Adrenal gland (tissue), 12 donors: ENCODE results near the gene SDSL. TPM values are rescaled to one million over a fixed set of nuclear protein-coding genes. Genes with fewer than 3 reads are reported as not detected.

Experiments used
- DNase-seq, 7 donors: peaks; one replicate each; pipeline ENCODE4 v3.0.0-alpha.2; 2019 to 2020
- H3K27ac ChIP-seq, 5 donors: fragments of 200-600 bp; sonication (generic) in 4 of 5; 1 replicate in 3 of 5; 2 replicates in 2 of 5; pipeline versions ENCODE4 v1.5.1 to v1.8.0; 2016 to 2020; ENCODE audit warnings: mild to moderate bottlenecking in 1 of 5
- H3K27me3 ChIP-seq: fragments of 200-600 bp; 2 replicates; pipeline ENCODE4 v1.8.0; 2021
- H3K36me3 ChIP-seq, 2 donors: fragments of 200-600 bp; replicated peaks in 1 of 2; 1 replicate in 1 of 2; 2 replicates in 1 of 2; pipeline versions ENCODE4 v1.5.1 to v1.8.0; 2018 to 2022
- H3K4me1 ChIP-seq, 2 donors: fragments of 200-600 bp; replicated peaks in 1 of 2; 1 replicate in 1 of 2; 2 replicates in 1 of 2; pipeline versions ENCODE4 v1.5.1 to v1.8.0; 2018 to 2021
- H3K4me3 ChIP-seq, 4 donors: fragments of 200-600 bp; sonication (generic) in 3 of 4; one replicate each; pipeline ENCODE4 v1.5.1; 2016 to 2018
- H3K9me3 ChIP-seq, 3 donors: fragments of 200-600 bp; sonication (generic) in 1 of 3; replicated peaks in 1 of 3; 1 replicate in 2 of 3; 2 replicates in 1 of 3; pipeline versions ENCODE4 v1.5.1 to v1.8.0; 2016 to 2021
- CTCF ChIP-seq, 6 experiments: fragments of 450-650 bp in 4 of 6; fragments of 200-600 bp in 2 of 6; sonication (generic) in 1 of 6; IDR thresholded peaks; 1 replicate in 5 of 6; 2 replicates in 1 of 6; pipeline versions ENCODE4 v1.5.1 to v1.8.0; 2016 to 2021; ENCODE audit warnings: antibody characterized with exemption in 6 of 6, mild to moderate bottlenecking in 2 of 6, moderate library complexity in 1 of 6
- POLR2A ChIP-seq, 2 donors: fragments of 450-650 bp; IDR thresholded peaks; one replicate each; pipeline ENCODE4 v1.6.1; 2017; ENCODE audit warnings: antibody characterized with exemption in 2 of 2, mild to moderate bottlenecking in 2 of 2, moderate library complexity in 1 of 2
- WGBS, 4 donors: extraction: QIAGEN DNeasy Blood & Tissue Kit in 2 of 4; methylation state at CpG; one replicate each; pipeline versions ENCODE4 v1.1.5 to v1.1.7; 2013 to 2017; 5-methylcytosine and 5-hydroxymethylcytosine counted together
- intact Hi-C, 2 donors: fragments of 100-400 bp; cut with DNase I; formaldehyde crosslinking; loops; one replicate each; pipeline versions ENCODE4 v1.14.1 to v1.15.0; 2022 to 2023
- polyA plus RNA-seq, 3 donors: library from polyadenylated mRNA; stranded (reverse); fragments of 200-250 nt in 2 of 3; fragments of 350-450 nt in 1 of 3; fragmentation: Illumina TruSeq in 1 of 3; extraction: RNeasy Lipid Tissue Mini Kit (QIAGEN cat#74804) in 1 of 3; gene quantifications; one replicate each; pipeline ENCODE4 v1.2.3, GENCODE V29; 2013 to 2014
- total RNA-seq, 9 donors: library from RNA; depleted of rRNA in 4 of 9; stranded (reverse); fragments of >200 nt in 4 of 9; fragments of 120-200 nt in 1 of 9; fragmentation: NEBNext Ultra II Directional in 1 of 9; extraction: Animal tissue kit (Norgen Biotek cat#: 25700) in 1 of 9; gene quantifications; one replicate each; pipeline versions ENCODE4 v1.1.0 to v1.2.4, GENCODE V29; 2013 to 2023
- donor health status: healthy with polysubstance abuse.
- donor health status: Bipolar disorder and iron deficiency.
- donor health status: DM: yes; HTN: yes; CAD: no.
- donor health status: DM: no; HTN: no; CAD: no.
- donor health status: DM: no; HTN: no; CAD: no.
- donor health status: DM: yes; HTN: yes; CAD: no.

Gene SDSL
- total and polyA plus RNA-seq, 12 donors, result 11.6 to 111 (median 24.9) TPM

GRCh38 chr12:113409462-113410124 lies 12.6 kb upstream of the SDSL start:
- H3K27ac ChIP-seq, result no peak overlapping the region
- H3K9me3 ChIP-seq, result no peaks in the 10 kb centered on the region
- no peaks in the 10 kb centered on the region for H3K36me3 ChIP-seq
- peaks cover 15 to 16% of the 10 kb centered on the region in 2 donors for H3K4me1 ChIP-seq
- no peak overlapping the region for H3K4me3 ChIP-seq
- no peaks in the 10 kb centered on the region for H3K27me3 ChIP-seq
- no peak for DNase-seq
- 69 to 80% (median 73%) methylated on average over 7 to 9 of the region's 9 CpGs for WGBS, 4 donors
- intact Hi-C loops, result no loop called here
- TF ChIP-seq CTCF (IDR thresholded peaks at IDR 0.05) (no peak), POLR2A (IDR thresholded peaks at IDR 0.05) (no peak)

GRCh38 chr12:113413488-113413939 lies 8.7 kb upstream of the SDSL start:
- WGBS, 4 donors, result 67 to 82% (median 68%) methylated on average over 8 to 11 of the region's 11 CpGs
- DNase-seq, result peak in 5 of 7 donors; percentile 51 to 77 (median 59)
- Histone ChIP-seq H3K27ac (no peak overlapping the region), H3K4me3 (no peak overlapping the region), H3K27me3 (no peaks in the 10 kb centered on the region), H3K4me1 (peaks cover 7 to 9% of the 10 kb centered on the region in 2 donors), H3K9me3 (no peaks in the 10 kb centered on the region), H3K36me3 (no peaks in the 10 kb centered on the region)
- intact Hi-C loops, result no loop called here
- TF ChIP-seq CTCF (IDR thresholded peaks at IDR 0.05), result no peak
- TF ChIP-seq POLR2A (IDR thresholded peaks at IDR 0.05), result no peak

DNA sequence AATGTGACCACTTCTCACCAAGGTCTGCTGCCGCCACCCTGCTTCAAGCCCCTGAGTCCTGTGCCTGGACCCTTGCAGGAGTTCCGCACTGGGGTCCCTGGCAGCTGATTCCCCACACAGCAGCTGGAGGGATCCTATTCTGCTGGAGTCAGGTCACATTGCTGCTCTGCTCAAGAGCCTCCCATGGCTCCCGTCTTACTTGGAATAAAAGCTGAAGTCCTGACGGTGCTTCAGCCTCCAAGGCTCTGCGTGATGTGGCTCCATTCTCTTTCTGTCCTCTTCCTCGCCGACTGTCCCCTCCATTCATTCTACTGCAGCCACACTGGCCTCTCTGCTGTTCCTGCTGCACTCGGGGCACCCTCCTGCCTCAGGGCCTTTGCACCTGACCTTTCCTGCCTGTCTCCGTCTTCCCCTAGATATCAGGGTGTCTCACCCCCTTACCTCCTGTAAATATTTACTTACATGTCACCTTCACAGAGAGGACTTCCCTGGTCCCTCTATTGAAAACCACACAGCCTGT lies 7.6 kb upstream of the SDSL start:
- intact Hi-C loops, result no loop called here
- TF ChIP-seq POLR2A (IDR thresholded peaks at IDR 0.05) (no peak), CTCF (IDR thresholded peaks at IDR 0.05) (no peak)
- Histone ChIP-seq H3K4me3 (no peak overlapping the region), H3K9me3 (no peaks in the 10 kb centered on the region), H3K36me3 (no peaks in the 10 kb centered on the region), H3K4me1 (peaks cover 9 to 17% of the 10 kb centered on the region in 2 donors), H3K27ac (no peak overlapping the region), H3K27me3 (no peaks in the 10 kb centered on the region)
- WGBS, 4 donors, result 90 to 93% (median 92%) methylated on average over 7 to 9 of the region's 9 CpGs
- no peak for DNase-seq

DNA sequence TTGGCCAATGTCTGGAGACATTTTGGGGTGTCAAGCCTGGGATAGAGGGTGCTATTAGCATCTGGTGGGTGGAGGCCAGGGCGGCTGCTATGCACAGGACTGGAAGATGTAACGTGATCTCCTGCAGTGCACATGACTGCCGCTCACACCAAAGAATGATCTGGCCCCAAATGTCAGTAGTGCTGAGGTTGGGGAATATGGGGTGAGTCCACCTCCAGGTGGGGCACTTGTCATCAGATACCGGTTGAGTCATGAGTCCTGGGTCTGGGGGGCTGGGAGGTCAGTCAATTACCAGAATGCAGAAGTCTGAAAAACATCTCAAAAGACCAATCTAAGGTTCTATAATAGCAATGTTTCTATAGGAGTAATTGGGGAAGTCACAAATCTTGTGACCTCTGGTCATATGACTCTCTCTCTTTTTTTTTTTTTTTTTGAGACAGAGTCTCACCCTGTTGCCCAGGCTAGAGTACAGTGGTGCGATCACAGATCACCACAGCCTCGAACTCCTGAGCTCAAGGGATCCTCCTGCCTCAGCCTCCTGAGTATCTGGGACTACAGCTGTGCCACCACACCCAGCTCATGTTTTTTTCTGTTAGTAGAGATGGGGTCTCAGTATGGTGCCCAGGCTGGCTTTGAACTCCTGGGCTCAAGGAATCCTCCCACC lies 6.0 kb upstream of the SDSL start:
- Histone ChIP-seq H3K27ac (peak overlapping the region in 2 of 5 donors; percentile 34 to 62), H3K4me1 (peaks cover 9 to 17% of the 10 kb centered on the region in 2 donors), H3K4me3 (no peak overlapping the region), H3K36me3 (no peaks in the 10 kb centered on the region), H3K9me3 (no peaks in the 10 kb centered on the region), H3K27me3 (no peaks in the 10 kb centered on the region)
- peak in 4 of 7 donors; percentile 35 to 52 (median 42) for DNase-seq
- TF ChIP-seq CTCF (IDR thresholded peaks at IDR 0.05) (no peak), POLR2A (IDR thresholded peaks at IDR 0.05) (no peak)
- 62 to 66% (median 64%) methylated on average over 5 to 6 of the region's 6 CpGs for WGBS, 4 donors
- intact Hi-C loops, result no loop called here
